ENCODE measurements around the gene CFAP99. TPM values are rescaled to one million over a fixed set of nuclear protein-coding genes. Genes with fewer than 3 reads are reported as not detected.

The CFAP99 gene
- total RNA-seq, 2 donors from 2014 or later: 0.32 to 0.49 TPM

DNA sequence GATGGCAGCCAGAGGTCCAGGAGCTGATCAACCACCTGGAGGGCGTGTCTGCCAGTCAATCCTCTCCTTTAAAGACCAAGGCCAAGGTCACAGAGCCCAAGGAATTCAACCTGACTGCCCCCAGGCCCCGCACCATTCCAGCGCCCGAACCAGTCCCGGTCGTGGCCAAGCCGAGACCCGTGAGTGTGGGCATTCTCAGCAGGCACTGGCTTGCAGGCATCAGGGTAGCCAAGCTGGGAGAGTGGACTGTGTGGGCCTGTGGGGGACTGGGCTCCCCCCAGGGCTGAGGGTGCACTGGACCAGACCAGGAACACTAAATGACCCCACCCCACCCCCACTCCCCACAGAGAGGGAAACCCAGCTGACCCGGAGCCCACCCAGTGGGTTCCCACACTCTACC is 26.4 kb downstream of the CFAP99 start:
- H3K9me3 ChIP-seq: no peaks in the 10 kb centered on the region
- H3K27ac ChIP-seq: no peak overlapping the region
- intact Hi-C loops (cut with DNase I): no loop called here
- H3K4me3 ChIP-seq: no peak overlapping the region
- H3K27me3 ChIP-seq: no peaks in the 10 kb centered on the region
- no peaks in the 10 kb centered on the region for H3K36me3 ChIP-seq
- no peak overlapping the region for H3K9ac ChIP-seq (ENCODE audit: low read depth in 2 of 2, low read length in 2 of 2)
- H3K4me1 ChIP-seq: no peaks in the 10 kb centered on the region
- TF ChIP-seq, protein P1, sequence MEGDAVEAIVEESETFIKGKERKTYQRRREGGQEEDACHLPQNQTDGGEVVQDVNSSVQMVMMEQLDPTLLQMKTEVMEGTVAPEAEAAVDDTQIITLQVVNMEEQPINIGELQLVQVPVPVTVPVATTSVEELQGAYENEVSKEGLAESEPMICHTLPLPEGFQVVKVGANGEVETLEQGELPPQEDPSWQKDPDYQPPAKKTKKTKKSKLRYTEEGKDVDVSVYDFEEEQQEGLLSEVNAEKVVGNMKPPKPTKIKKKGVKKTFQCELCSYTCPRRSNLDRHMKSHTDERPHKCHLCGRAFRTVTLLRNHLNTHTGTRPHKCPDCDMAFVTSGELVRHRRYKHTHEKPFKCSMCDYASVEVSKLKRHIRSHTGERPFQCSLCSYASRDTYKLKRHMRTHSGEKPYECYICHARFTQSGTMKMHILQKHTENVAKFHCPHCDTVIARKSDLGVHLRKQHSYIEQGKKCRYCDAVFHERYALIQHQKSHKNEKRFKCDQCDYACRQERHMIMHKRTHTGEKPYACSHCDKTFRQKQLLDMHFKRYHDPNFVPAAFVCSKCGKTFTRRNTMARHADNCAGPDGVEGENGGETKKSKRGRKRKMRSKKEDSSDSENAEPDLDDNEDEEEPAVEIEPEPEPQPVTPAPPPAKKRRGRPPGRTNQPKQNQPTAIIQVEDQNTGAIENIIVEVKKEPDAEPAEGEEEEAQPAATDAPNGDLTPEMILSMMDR (IDR thresholded peaks at IDR 0.05): no peak
- no peak for DNase-seq

DNA sequence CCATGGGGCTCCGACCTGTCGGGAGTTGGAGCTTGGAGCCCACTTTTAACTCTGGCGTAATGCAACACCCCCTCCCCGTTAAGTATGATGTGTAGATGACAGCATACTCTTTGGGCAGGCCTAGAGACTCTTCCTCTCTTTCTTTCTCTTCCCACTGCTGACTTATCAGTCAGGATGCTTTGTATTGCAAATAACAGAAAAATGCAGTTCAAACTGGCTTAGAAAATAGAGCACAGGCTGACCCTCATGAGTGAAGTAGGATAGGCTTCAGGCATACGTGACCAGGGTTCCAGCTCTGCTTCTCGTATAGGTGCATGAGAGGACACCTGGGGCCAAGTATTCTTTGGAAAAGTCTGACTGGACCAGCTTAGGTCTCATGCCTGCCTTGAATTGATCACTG is 26.8 kb downstream of the CFAP99 start:
- Histone ChIP-seq H3K27ac (no peak overlapping the region), H3K9me3 (no peaks in the 10 kb centered on the region), H3K4me3 (no peak overlapping the region), H3K27me3 (no peaks in the 10 kb centered on the region), H3K36me3 (no peaks in the 10 kb centered on the region), H3K9ac (ENCODE audit: low read depth in 2 of 2, low read length in 2 of 2) (no peak overlapping the region), H3K4me1 (no peaks in the 10 kb centered on the region)
- intact Hi-C loops (cut with DNase I): no loop called here
- TF ChIP-seq, protein P1 (IDR thresholded peaks at IDR 0.05): no peak
- DNase-seq: no peak

DNA sequence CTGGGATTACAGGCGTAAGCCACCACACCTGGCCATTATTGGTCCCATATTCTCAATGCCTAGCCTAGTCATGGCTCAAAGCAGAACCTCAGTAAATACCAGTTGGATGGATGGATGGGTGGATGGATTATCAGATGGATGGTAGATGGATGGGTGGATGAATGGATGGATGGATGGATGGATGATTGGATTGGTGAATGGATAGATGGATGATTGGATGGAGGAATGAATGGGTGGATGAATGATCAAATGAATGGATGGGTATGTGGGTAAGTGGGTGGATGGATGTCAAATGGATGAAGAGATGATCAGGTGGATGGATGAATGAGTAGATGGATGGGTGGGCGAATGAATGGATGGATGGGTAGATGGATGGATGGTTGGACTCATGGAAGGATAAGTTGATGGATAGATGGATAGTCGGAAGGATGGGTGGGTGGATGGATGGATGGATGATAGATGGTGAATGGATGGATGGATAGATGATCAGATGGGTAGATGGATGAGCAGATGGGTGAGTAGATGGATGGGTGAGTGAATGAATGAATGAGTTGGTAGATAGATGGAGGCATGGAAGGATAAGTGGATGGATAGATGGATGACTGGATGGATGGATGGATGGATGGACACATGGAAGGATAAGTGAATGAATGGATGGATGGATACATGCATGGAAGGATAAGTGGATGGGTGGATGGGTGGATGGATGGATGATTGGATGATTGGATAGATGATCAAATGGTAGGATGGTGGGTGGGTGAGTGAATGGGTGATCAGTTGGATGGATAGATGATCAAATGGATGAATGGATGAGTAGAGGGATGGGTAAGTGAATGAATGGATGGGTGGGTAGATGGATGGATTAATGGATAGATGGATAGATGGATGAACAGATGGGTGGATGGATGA is 28.2 kb downstream of the CFAP99 start:
- no peak for DNase-seq
- intact Hi-C loops (cut with DNase I): no loop called here
- TF ChIP-seq, protein P1 (IDR thresholded peaks at IDR 0.05): no peak
- Histone ChIP-seq H3K9me3 (no peaks in the 10 kb centered on the region), H3K27ac (no peak overlapping the region), H3K4me3 (no peak overlapping the region), H3K36me3 (no peaks in the 10 kb centered on the region), H3K9ac (ENCODE audit: low read depth in 2 of 2, low read length in 2 of 2) (no peak overlapping the region), H3K4me1 (no peaks in the 10 kb centered on the region), H3K27me3 (no peaks in the 10 kb centered on the region)

DNA sequence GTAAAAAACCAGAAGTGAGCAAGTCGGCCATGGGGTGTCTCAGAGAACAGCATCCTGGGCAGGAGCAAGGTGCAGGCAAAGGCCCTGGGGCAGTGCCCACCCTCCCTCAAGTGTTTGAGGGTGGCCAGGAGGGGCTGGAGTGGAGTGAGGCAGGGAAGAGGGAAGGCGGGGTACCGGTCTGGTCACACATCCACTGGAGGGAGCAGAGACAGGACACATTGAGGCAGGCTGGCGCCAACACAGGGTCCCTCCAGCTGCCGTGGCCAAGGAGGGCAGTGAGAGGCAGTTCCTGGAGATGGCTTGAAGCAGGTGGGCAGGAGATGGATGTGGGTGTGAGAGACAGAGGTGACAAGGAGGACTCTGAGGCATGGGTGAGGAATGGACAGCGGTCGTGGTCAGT is 29.8 kb downstream of the CFAP99 start:
- Histone ChIP-seq H3K4me3 (no peak overlapping the region), H3K27ac (no peak overlapping the region), H3K27me3 (no peaks in the 10 kb centered on the region), H3K4me1 (no peaks in the 10 kb centered on the region), H3K36me3 (no peaks in the 10 kb centered on the region), H3K9me3 (no peaks in the 10 kb centered on the region), H3K9ac (ENCODE audit: low read depth in 2 of 2, low read length in 2 of 2) (no peak overlapping the region)
- TF ChIP-seq, protein P1 (IDR thresholded peaks at IDR 0.05): no peak
- intact Hi-C loops (cut with DNase I): no loop called here
- DNase-seq: no peak

DNA sequence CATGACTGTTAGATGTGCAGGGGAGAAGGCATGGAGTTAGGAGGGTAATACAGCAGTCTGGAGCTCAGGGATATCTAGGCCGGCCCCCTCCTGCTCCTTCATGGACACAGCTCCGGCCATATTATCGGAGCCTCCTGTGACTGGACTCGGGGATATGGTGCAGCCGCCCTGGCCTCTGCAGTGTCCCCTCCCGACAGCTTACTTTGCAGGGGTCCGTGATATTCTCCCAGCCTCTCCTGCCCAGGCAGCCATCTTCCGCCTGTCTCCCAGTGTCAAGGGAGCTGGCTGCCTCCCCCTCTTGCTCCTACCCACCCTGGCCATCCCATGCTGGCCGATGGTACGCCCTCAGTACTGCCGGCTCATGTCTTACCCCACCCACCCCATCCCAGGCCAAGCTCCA is 30.3 kb downstream of the CFAP99 start:
- no peak overlapping the region for H3K27ac ChIP-seq
- DNase-seq: no peak
- TF ChIP-seq, protein P1 (IDR thresholded peaks at IDR 0.05): no peak
- H3K4me3 ChIP-seq: no peak overlapping the region
- H3K9me3 ChIP-seq: no peaks in the 10 kb centered on the region
- H3K9ac ChIP-seq (ENCODE audit: low read depth in 2 of 2, low read length in 2 of 2): no peak overlapping the region
- intact Hi-C loops (cut with DNase I): no loop called here
- no peaks in the 10 kb centered on the region for H3K4me1 ChIP-seq
- no peaks in the 10 kb centered on the region for H3K27me3 ChIP-seq
- H3K36me3 ChIP-seq: no peaks in the 10 kb centered on the region

All from colonic mucosa (tissue), 4 donors.